ENCODE results near the gene TMEM11. TPM values are rescaled to one million over a fixed set of nuclear protein-coding genes. Genes with fewer than 3 reads are reported as not detected.
"Not testable (repeated sequence)": the region's sequence is repeated elsewhere in the genome, so short reads cannot be mapped to it uniquely, and the experiment has no call there.

Gene TMEM11
- total RNA-seq, 1 experiment from 2014 or later = 26.1 TPM

DNA sequence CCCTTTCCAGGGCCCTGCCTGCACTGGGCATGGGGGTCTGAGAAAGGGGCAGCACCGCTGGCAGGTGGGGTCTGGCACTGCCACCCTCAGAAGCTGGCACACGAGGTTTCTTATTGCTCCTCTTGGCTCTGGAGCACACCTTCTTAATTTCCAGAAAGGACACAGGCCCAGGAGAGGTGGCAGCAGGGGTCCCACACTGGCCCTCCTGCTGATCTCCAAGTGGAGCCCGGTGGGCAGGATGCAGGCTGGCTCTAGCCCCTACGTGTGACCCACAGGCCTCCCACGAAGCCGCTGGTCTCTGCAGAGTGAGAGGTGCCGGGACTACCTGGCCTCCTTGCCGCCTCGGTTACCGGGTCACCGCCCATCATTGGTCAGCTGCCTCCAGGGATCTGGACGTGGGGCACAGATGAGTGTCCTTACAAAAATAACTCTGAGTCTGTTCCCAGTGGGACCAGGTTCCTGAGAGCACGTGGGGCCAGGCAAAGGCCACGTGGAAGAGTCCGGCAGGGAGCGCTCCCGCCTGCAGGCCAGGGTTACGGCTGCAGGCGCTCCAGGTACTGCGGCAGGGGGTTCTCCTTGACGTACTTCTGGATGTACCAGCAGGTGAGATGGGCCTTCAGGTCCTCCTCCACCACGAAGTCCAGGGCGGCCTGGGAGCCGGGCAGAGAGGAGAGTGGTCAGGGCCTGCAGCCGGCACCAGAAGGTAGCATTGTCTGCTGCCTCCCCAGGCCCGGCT lies 29.0 kb upstream of the TMEM11 start:
- no peak for DNase-seq (ENCODE audit: low read depth)

DNA sequence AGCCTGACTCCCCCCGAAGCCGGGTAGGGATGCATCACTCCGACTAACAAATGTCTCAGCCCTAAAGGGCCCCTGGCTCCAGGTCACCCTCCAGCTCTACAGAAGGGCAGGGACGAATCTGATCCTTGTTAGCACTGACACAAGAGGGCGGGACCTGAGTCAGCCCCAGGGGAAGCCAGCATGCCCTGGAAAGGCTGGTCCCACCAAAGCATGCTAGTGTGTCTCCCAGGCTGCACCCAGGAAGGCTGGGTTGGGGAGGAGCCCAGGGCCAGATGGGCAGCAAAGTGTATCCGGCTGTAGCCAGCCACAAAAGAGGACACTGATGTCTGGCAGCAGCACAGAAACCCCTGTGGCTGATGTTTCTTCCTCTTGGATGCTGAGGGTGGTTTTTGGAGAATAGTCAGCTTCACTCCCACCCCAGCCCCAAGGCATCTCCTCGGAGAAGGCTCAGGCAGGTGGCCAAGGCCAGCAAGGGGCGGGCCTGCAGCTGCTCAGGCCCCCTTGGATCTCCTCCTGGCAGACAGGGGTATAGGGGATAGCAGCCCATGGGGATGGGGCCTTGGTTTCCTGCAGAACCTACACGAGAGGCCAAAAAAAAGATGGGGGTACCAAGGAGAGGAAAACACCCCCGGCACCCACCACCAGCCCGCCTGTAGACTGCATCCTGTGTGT lies 28.2 kb upstream of the TMEM11 start:
- DNase-seq (ENCODE audit: low read depth) = peak; percentile 89

DNA sequence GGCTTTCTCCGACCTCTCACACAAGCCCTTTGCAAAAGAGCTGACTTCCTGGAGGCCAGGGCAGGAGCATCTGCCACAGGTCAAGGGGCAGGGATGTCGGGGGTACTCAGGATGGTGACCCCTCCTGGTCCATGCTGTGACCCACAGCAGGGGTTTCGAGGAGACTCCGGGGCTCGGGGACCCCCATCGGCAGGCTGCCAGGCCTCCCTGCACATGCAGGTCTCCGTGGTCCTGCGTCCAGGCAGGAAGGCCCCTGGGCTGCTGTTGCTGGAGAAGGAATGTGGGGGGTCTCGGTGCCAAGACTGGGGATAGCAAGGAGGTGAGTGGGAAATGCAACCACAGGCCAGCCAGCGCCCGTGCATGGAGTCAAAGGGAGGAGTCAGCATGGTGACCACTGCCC lies 27.6 kb upstream of the TMEM11 start:
- no peak for DNase-seq (ENCODE audit: low read depth)

DNA sequence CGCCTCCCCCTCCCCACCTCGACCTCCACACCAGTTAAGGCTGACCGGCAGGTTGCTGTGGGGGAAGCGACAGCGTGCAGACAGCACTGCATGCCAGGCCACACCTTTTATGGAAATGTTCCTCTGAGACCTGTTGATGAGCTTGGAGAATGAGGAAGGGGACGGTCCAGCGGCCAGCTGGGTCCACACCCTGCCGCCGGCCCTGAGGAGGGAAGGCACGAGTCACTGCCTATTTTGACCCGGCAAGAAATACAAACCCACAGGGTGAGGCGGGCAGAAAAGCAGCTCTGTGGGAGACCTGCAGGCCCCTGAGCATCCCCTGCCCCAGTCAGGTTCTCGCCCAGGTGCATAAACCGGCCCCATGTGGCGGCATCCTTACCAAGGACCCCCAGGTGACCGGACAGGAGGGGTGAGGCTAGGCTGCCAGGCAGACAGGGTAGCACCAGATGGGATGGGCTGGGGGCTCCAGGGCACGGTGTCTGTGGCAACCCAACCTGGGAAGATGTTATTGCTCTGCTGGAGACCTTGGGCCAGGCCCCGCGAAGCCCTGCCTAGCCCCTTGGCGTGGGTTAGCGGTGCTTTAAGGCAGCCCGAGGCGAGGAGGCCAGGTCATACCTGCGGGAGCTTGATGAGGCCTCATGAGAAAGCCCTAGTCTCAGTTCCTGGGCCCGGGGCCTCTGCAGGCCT lies 26.6 kb upstream of the TMEM11 start:
- no peak for DNase-seq (ENCODE audit: low read depth)

DNA sequence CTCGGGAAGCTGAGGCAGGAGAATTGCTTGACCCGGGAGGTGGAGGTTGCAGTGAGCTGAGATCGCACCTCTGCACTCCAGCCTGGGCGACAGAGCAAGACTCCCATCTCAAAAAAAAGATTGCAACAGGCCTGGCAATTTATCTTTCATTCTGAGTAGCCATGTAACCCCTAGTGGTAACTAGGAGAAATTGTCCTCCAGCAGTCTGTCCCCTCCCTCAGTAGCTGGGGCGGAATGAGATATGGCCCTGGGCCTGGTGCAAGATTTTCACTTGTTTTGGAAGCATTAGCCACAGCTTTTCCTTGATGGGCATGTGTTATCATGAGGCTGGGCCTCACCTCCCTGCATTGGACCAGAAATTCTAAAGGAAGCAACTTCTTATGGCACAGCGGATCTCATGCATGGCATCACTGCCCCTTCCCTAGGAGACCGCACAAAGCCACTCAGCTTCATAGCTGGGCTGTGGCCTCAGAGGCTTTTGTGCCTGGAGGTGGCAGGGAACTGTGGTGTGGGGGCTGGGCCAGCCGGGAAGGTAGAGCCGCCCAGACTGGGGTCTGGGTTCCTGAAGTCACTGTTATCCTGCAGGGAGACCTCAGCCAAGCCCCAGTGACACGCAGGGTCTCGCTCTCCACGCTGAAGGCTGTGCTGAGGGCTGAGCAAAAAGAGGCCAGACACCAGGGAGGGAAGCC lies 25.9 kb upstream of the TMEM11 start:
- no peak for DNase-seq (ENCODE audit: low read depth)

DNA sequence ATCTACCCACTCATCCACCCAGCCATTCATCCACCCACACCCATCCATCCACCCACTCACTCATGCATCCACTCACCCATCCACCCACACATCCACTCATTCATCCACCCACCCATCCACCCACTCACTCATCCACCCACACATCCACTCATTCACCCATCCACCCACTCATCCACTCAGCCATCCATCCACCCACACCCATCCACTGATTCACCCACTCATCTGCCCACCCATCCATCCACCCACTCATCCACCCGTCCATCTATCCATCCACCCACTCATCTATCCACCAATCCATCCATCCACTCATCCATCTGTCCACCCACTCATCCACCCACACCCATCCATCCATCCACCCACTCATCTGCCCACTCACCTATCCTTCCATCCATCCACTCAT lies 22.0 kb upstream of the TMEM11 start:
- DNase-seq (ENCODE audit: low read depth) = no peak

DNA sequence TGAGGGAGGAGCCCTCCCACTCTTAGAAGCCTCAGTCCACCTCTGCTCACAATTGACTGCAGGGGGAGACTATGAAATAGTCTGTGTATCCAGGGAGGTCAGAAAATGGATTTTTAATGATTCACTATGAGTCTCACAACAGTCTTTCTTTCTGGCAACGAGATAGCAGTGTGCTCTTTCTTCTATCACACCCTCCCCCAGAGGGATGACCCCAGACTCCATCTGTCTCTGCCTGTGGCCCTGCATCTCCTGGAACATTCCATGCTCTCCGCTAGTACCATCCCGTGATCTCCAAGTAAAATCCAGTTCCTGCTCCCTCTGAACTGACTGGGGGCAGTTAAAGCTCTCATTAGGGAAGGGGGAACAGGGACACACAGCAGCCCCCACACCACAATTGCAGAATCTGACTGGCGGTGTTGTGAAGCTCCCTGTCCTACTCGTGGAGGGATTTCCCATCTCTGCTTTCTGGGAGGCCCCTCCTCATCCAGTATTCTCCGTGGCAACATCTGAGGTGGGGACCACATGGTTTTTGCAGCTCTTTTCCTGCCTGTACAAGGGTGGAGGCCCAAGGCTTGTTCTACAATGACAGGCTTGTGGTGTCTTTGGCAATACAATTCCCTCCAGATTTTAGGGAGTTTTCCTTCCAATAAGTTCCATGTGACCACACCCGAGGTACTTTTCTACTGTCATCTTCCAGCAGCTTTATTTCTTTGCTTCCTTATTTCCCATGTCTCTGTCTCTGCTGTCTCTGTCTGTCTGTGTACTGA lies 19.8 kb upstream of the TMEM11 start:
- no peak for DNase-seq (ENCODE audit: low read depth)

DNA sequence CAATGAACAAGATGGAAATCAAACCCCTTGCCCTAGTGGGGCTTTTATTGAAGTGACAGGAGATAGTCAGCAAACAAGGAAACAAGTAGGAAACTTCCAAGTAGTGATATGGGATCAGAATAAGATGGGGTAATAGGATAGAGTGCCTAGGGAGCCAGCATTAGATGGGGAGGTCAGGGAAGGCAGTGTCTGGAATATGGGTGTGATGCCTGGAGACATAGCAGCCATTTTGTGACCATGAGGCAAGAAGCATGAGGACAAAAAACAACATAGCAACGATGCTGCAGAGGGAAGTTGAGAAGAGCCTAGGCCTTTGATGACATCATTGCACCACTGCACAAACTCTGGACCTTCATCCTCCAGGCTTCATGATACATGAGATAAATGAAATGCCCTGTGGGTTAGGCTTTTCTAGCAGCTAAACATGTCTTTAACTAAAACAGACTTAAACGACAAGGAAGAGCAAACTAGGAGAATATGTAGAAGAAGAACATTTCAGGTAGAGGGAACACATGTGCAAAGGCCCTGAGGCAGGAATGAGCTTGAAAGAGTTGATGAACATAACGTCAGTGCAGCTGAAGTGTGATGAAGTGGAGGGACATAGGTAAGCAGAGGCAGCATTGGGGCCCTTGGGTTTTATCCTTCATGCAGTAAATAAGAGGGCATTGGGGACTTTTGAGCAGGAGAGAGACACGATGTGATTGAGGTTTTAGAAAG lies 18.2 kb upstream of the TMEM11 start:
- no peak for DNase-seq (ENCODE audit: low read depth)

DNA sequence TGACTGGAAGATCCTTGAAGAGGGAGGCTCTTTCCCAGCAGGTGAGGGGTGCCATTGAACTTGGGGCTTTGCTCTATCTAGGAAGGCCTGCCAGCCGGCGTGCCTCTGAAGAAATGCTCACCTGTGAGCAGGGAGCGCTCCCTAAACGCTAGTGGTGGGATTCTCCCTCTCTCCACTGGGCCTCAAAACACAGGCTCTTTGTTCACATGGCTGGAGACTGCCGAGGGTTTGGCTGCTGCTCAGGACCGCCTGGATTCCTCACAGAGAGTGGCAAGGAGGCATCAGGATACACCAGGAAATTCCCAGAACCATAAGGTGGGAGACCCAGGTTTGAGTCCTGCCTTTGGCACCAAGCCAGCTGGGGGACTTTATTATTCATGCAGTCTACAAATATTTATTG lies 17.6 kb upstream of the TMEM11 start:
- no peak for DNase-seq (ENCODE audit: low read depth)

DNA sequence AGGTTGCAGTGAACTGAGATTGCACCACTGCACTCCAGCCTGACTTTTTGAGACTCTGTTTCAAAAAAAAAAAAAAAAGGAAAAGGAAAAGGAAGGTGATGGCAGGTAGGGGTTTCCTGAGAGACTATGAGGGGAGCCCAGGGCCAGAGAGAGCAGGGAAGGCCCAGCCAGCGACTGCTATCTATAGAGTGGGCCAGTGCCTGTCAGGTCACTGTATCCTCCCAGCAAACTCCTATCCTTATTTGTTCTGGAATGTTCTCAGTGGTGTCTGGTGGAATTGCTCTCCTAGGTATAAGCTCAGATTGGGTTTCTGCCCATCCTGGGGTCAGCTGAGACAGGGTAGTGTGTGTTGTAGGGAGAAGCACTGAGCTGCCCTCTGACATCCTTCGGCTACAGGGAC lies 14.9 kb upstream of the TMEM11 start:
- no peak for DNase-seq (ENCODE audit: low read depth)

DNA sequence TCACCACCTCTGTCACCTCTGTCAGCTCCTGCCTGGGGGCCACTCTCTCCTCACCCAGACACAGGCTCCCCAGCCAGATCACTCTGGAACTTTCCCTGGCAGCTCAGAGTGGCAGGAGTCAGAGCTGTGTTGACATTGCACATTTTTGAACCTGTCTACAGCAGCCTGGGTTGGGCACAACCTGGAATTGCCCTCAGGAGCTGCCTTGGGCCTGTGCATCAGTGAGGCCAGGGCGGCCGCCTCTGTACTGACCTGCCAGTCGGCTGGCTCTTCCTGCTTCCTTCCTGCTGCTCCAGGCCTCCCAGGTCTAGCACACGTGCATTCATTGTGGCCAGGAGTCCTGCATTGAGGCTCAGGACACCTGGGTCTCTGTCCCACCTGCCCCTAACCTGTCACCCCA lies 14.2 kb upstream of the TMEM11 start:
- no peak for DNase-seq (ENCODE audit: low read depth)

DNA sequence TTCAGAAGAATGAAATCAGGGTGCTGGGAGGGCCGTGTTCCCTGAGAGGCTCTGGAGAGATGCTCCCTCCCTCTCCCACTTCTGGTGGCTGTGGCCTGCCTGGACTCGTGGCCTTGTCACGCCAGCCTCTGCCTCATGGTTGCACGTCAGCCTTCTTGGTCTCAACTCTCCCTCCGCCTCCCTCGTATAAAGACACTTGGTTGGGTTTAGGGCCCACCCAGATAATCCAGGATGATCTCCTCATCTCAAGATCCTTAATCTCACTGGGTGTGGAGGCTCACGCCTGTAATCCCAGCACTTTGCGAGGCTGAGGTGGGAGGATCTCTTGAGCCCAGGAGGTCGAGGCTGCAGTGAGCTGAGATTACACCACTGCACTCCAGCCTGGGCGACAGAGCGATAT lies 13.3 kb upstream of the TMEM11 start:
- not testable (repeated sequence) for DNase-seq (ENCODE audit: low read depth)

DNA sequence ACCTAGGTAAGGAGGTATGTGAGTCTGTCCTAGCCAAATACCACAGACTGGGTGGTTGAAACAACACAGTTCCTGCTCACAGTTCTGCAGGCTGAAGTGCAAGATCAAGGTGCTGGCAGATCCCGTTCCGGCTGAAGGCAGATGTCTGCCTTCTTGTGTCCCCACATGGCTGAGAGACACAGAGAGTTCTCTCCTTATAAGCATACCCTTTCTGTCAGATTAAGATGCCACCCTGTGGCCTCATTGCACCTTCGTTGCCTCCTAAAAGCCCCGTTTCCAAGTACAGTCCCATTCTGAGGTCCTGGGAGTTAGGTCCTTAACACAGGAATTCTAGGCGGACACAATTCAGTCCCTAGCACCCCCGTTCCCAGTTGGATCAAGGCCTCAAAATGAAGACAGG lies 9.1 kb upstream of the TMEM11 start:
- no peak for DNase-seq (ENCODE audit: low read depth)

DNA sequence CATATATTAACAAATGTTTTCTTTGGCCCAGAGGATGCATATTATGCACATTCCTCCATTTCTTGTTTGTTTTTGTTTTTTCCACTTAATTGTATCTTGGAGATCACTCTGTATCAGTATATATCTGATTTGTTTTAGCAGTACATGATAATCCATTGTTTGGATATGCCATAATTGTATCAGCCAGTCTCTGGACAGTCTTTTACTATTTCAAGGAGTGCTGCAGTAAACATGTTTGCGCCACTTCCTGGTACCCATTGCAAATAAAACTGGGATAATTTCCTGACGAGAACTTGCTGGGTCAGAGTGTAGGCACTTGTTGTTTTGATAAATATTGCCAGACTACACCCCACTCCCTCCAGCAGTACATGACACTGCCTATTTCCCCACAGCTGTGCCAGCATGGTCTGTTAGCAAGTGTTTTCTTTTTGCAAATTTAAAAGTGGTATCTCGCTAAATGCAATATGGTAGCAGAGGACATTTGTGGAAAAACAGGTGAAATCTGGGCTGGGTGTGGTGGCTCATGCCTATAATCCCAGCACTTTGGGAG lies 4.9 kb upstream of the TMEM11 start:
- DNase-seq (ENCODE audit: low read depth) = no peak

DNA sequence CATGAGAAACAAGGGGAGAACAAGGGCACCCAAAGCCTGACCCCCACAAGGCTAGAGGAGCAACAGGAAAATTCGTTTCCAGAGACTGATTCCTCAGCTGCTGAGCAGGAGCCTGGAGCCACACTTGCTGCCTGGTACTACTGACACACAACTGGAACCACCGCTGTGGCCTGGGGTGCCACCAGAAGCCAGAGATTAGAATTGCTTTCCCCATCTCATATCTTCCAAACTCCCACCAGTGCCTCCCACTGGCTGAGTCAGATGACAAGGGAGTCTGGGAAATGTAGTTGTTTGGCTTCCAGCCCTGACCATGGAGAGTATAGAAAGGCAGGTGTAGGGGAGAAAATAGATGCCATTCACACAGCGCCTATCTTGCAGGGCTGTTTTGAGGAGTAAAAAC lies 4.1 kb upstream of the TMEM11 start:
- no peak for DNase-seq (ENCODE audit: low read depth)

DNA sequence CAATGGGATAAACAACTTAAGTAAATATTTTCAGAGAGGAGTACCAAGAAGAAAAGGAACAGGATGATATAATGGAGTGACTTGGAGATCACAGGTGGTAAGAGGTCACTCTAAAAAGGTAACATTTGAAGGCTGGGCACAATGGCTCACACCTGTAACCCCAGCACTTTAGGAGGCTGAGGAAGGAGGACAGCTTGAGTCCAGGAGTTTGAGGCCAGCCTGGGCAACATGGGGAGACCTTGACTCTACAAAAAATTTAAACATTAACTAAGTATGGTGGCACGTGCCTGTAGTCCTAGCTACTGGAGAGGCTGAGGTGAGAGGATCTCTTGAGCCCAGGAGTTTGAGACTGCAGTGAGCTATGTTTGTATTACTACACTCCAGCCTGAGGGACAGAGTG lies 3.4 kb upstream of the TMEM11 start:
- DNase-seq (ENCODE audit: low read depth) = no peak

DNA sequence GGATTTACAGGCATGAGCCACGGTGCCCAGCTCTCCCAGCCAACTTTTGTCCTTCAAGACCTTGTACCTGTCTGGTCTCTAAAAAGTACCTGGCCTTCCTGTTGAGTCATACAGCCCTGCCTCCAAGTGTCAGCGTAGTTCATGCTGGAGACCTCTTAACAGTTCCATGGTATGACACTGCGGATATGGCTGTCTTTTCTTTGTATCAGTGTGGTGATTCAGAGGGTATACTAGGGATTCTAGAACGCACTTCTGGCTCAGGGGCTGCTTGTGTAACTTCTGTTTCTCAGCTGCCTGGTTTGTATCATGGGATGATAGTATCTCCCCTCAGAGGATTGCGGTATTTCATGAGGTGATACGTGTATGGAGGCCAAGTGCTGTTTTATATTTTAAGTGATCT lies 2.0 kb upstream of the TMEM11 start:
- no peak for DNase-seq (ENCODE audit: low read depth)

DNA sequence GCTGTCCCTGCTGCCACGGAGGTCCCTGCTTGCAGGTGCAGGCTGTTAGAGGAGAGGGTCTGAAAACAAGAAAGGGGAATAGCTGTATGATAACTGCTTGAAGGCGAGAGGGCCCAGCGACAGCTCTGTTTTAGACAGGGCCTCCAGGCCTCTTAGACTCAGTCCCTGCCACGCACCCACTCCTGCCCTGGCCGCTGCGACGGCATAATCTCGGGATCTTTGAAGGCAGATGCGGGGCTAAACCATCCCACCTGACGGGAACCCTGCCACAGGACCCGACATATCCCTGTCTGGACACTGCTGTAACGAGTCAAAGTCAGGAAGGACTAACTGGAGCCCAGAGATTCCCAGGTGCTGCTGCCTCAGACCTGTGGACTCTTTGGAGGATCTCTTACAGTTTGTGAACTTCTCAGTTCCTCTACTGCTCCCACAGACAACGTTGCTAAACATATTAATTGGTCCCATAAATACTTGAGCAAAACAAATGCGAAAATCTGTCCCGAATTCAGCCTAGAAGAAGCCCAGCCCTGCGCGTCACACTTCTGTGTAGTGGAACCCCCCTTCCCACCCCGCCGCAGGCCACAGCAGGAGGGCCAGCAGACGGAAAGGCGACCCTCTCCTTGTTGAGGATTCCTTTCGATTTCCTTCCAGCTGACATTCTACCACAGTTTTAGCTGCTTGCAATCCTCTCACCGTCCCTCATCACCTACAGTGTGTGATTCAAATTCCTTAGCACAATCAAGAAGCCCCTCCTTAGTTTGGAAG lies 998 bp upstream of the TMEM11 start:
- DNase-seq (ENCODE audit: low read depth) = no peak

DNA sequence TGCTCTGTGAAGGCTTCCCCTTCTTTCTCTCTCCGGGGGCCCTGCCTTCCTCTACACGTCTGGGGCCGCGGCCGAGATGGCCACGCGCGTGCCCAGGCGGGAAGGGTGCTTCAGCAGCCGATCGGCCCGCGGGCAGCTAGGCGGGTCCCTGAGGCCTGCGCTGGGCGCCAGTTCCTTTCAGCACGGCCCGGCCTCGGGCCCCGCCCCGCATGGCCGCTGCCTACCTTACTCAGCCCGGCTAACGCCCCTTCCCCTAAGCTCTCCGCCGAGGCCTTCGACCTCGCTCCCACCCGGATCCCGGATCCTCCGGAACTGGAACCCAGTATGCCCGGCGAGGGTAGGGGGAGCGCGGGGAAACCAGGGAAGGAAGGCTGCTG lies 335 bp downstream of the TMEM11 start:
- peak; percentile 31 for DNase-seq (ENCODE audit: low read depth)
